Measurements from ENCODE around the gene CD300C.
"Not testable (repeated sequence)": the region's sequence is repeated elsewhere in the genome, so short reads cannot be mapped to it uniquely, and the experiment has no call there.

The CD300C gene

GRCh38 chr17:74558882-74559519 is 13.1 kb upstream of the CD300C start:
- DNase-seq = no peak

GRCh38 chr17:74558402-74558801 is 12.5 kb upstream of the CD300C start:
- DNase-seq = not testable (repeated sequence)

- no peak for DNase-seq
Observed at GRCh38 chr17:74555427-74555940, 9.6 kb upstream of the CD300C start.

GRCh38 chr17:74554909-74555308 is 9.0 kb upstream of the CD300C start:
- no peak for DNase-seq

- DNase-seq = no peak
Observed at GRCh38 chr17:74552037-74552436, 6.1 kb upstream of the CD300C start.

- no peak for DNase-seq
Observed at GRCh38 chr17:74550602-74551001, 4.7 kb upstream of the CD300C start.

GRCh38 chr17:74549343-74549742 is 3.4 kb upstream of the CD300C start:
- DNase-seq = no peak

- DNase-seq = peak; percentile 51
Observed at GRCh38 chr17:74547736-74548135, 1.8 kb upstream of the CD300C start.

GRCh38 chr17:74547264-74547663 is 1.3 kb upstream of the CD300C start:
- no peak for DNase-seq

GRCh38 chr17:74546586-74546985 is 671 bp upstream of the CD300C start:
- no peak for DNase-seq

- DNase-seq = no peak
Observed at GRCh38 chr17:74544991-74545842, 698 bp downstream of the CD300C start.

GRCh38 chr17:74543891-74544760 is 1.8 kb downstream of the CD300C start:
- no peak for DNase-seq

- no peak for DNase-seq
Observed at GRCh38 chr17:74543406-74543805, 2.5 kb downstream of the CD300C start.

GRCh38 chr17:74542727-74543383 is 3.1 kb downstream of the CD300C start:
- DNase-seq = no peak

- no peak for DNase-seq
Observed at GRCh38 chr17:74542166-74542565, 3.7 kb downstream of the CD300C start.

- no peak for DNase-seq
Observed at GRCh38 chr17:74541176-74542111, 4.5 kb downstream of the CD300C start.

GRCh38 chr17:74539281-74539820 is 6.6 kb downstream of the CD300C start:
- no peak for DNase-seq

- DNase-seq = no peak
Observed at GRCh38 chr17:74536890-74537289, 9.0 kb downstream of the CD300C start.

GRCh38 chr17:74532115-74532514 is 13.8 kb downstream of the CD300C start:
- no peak for DNase-seq

GRCh38 chr17:74531231-74531761 is 14.6 kb downstream of the CD300C start, which contains the start of gene CD300LB:
CD300LB (minus strand) TSS chr17:74531475; CDS start chr17:74531350, 125 bp downstream.
- DNase-seq = no peak

- no peak for DNase-seq
Observed at GRCh38 chr17:74530831-74531150, 15.1 kb downstream of the CD300C start.

All from NK-92 treated with Interleukin-12 subunit alpha and Interleukin-12 subunit beta, amount 100 ng/mL, for 24 hours (cell line).